Measurements from ENCODE around the gene THSD4. TPM values are rescaled to one million over a fixed set of nuclear protein-coding genes. Genes with fewer than 3 reads are reported as not detected.
"Not testable (repeated sequence)": the region's sequence is repeated elsewhere in the genome, so short reads cannot be mapped to it uniquely, and the experiment has no call there.

The THSD4 gene
- total RNA-seq, 1 donor from 2014 or later, result 2.5 TPM

DNA sequence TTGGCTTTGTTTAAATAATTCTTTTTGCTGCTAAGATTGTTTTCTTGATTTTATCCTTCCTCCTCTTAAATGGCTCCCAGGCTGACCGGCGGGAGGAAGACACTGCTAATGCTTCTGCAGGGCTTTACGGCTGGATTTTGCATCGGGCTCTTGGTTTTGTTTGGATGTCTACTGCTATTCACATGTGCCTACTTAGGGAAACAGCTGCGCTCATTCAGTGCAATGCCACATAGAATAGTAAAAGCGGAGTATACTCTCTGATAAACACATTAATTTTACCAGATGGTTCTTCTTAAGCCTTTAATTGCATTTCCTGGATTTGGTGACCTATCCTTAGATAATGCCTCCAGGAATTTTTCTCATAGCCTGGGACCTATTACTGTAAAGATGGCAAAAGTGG, 146.6 kb downstream of the THSD4 start:
- FAIRE-seq, result no peak
- no peak overlapping the region for H3K27ac Mint-ChIP-seq (ENCODE audit: unreplicated experiment)

DNA sequence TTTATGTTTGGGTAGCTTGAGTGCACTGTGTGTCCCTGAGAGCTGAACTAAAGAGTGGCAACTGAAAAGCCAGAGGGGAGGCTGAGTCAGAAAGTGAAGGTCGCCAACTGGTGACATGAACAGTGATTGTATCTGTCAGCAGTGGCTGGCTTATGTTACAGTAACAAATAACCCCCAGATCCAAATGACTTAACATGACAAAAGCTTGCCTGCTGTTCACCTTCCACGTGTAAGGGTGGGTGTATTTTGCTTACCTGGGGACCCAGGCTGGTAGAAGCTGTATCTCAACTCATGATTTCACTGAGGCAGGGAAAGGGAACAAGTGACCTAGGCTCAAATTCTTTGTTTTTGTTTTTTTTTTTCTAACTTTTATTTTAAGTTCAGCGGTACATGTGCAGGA, 147.3 kb downstream of the THSD4 start:
- Histone ChIP-seq H3K4me3 (ENCODE audit: insufficient read depth, low read depth, low read length) (no peak overlapping the region), H3K9me3 (ENCODE audit: insufficient read depth, low read depth, low read length) (no peaks in the 10 kb centered on the region), H3K4me1 (ENCODE audit: insufficient read depth, low read length) (no peaks in the 10 kb centered on the region), H3K79me2 (ENCODE audit: insufficient read depth, low read length) (no peaks in the 10 kb centered on the region), H3K4me2 (ENCODE audit: low read length) (no peak overlapping the region), H3K27ac (ENCODE audit: low read depth, low read length) (no peak overlapping the region), H4K20me1 (ENCODE audit: insufficient read depth, low read length) (no peaks in the 10 kb centered on the region), H3K9ac (ENCODE audit: low read length) (no peak overlapping the region), H3K27me3 (ENCODE audit: insufficient read depth, low read length) (no peaks in the 10 kb centered on the region), H3K36me3 (ENCODE audit: insufficient read depth, low read length) (no peaks in the 10 kb centered on the region), H2AFZ (ENCODE audit: low read depth, low read length) (no peak overlapping the region)
- H3K4me1 Mint-ChIP-seq (ENCODE audit: low read depth, unreplicated experiment), result no peaks in the 10 kb centered on the region
- peaks cover 3% of the 10 kb centered on the region for H3K27me3 Mint-ChIP-seq (ENCODE audit: low read depth, unreplicated experiment)
- peaks cover 2% of the 10 kb centered on the region for H3K36me3 Mint-ChIP-seq (ENCODE audit: low read depth, unreplicated experiment)
- DNase-seq (ENCODE audit: low read depth) (no peak), FAIRE-seq (no peak)
- TF ChIP-seq, protein P1, sequence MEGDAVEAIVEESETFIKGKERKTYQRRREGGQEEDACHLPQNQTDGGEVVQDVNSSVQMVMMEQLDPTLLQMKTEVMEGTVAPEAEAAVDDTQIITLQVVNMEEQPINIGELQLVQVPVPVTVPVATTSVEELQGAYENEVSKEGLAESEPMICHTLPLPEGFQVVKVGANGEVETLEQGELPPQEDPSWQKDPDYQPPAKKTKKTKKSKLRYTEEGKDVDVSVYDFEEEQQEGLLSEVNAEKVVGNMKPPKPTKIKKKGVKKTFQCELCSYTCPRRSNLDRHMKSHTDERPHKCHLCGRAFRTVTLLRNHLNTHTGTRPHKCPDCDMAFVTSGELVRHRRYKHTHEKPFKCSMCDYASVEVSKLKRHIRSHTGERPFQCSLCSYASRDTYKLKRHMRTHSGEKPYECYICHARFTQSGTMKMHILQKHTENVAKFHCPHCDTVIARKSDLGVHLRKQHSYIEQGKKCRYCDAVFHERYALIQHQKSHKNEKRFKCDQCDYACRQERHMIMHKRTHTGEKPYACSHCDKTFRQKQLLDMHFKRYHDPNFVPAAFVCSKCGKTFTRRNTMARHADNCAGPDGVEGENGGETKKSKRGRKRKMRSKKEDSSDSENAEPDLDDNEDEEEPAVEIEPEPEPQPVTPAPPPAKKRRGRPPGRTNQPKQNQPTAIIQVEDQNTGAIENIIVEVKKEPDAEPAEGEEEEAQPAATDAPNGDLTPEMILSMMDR (IDR thresholded peaks at IDR 0.05; ENCODE audit: insufficient read depth, low read depth, low read length), result no peak
- no peak for TF ChIP-seq EZH2 (IDR thresholded peaks at IDR 0.05; ENCODE audit: insufficient read depth, low read length)
- H3K4me3 Mint-ChIP-seq (ENCODE audit: unreplicated experiment), result no peak overlapping the region
- peaks cover 6% of the 10 kb centered on the region for H3K9me3 Mint-ChIP-seq (ENCODE audit: unreplicated experiment)
- H3K27ac Mint-ChIP-seq (ENCODE audit: unreplicated experiment), result no peak overlapping the region

More for the DNA sequence above, 146.6 kb downstream of the THSD4 start:
- Histone ChIP-seq H4K20me1 (ENCODE audit: insufficient read depth, low read length) (no peaks in the 10 kb centered on the region), H3K9me3 (ENCODE audit: insufficient read depth, low read depth, low read length) (no peaks in the 10 kb centered on the region), H3K4me1 (ENCODE audit: insufficient read depth, low read length) (no peaks in the 10 kb centered on the region), H3K27ac (ENCODE audit: low read depth, low read length) (no peak overlapping the region), H3K36me3 (ENCODE audit: insufficient read depth, low read length) (peaks cover under 1% of the 10 kb centered on the region), H3K27me3 (ENCODE audit: insufficient read depth, low read length) (no peaks in the 10 kb centered on the region), H2AFZ (ENCODE audit: low read depth, low read length) (no peak overlapping the region), H3K4me3 (ENCODE audit: insufficient read depth, low read depth, low read length) (no peak overlapping the region), H3K79me2 (ENCODE audit: insufficient read depth, low read length) (no peaks in the 10 kb centered on the region), H3K4me2 (ENCODE audit: low read length) (no peak overlapping the region), H3K9ac (ENCODE audit: low read length) (no peak overlapping the region)
- Mint-ChIP-seq H3K27me3 (ENCODE audit: low read depth, unreplicated experiment) (peaks cover 7% of the 10 kb centered on the region), H3K4me1 (ENCODE audit: low read depth, unreplicated experiment) (no peaks in the 10 kb centered on the region), H3K4me3 (ENCODE audit: unreplicated experiment) (no peak overlapping the region), H3K36me3 (ENCODE audit: low read depth, unreplicated experiment) (peaks cover 2% of the 10 kb centered on the region), H3K9me3 (ENCODE audit: unreplicated experiment) (peaks cover 5% of the 10 kb centered on the region)
- no peak for DNase-seq (ENCODE audit: low read depth)
- TF ChIP-seq EZH2 (IDR thresholded peaks at IDR 0.05; ENCODE audit: insufficient read depth, low read length), result no peak
- TF ChIP-seq, protein P1 (IDR thresholded peaks at IDR 0.05; ENCODE audit: insufficient read depth, low read depth, low read length), result no peak

DNA sequence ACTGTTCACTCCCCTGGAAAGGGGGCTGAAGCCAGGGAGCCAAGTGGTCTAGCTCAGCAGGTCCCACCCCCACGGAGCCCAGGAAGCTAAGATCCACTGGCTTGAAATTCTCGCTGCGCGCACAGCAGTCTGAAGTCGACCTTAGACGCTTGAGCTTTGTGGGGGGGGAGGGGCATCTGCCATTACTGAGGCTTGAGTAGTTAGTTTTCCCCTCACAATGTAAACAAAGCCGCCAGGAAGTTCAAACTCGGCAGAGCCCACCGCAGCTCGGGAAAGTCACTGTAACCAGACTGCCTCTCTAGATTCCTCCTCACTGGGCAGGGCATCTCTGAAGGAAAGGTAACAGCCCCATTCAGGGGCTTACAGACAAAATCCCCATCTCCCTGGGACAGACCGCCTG, 150.3 kb downstream of the THSD4 start:
- not testable (repeated sequence) for H3K27ac ChIP-seq (ENCODE audit: low read depth, low read length); FAIRE-seq; H3K4me1 ChIP-seq (ENCODE audit: insufficient read depth, low read length); H3K27me3 ChIP-seq (ENCODE audit: insufficient read depth, low read length); H3K9me3 ChIP-seq (ENCODE audit: insufficient read depth, low read depth, low read length); H3K27me3 Mint-ChIP-seq (ENCODE audit: low read depth, unreplicated experiment); H3K27ac Mint-ChIP-seq (ENCODE audit: unreplicated experiment); H3K4me2 ChIP-seq (ENCODE audit: low read length); H3K36me3 ChIP-seq (ENCODE audit: insufficient read depth, low read length); H3K79me2 ChIP-seq (ENCODE audit: insufficient read depth, low read length); DNase-seq (ENCODE audit: low read depth); H3K4me1 Mint-ChIP-seq (ENCODE audit: low read depth, unreplicated experiment); H3K9ac ChIP-seq (ENCODE audit: low read length); H2AFZ ChIP-seq (ENCODE audit: low read depth, low read length); H3K4me3 Mint-ChIP-seq (ENCODE audit: unreplicated experiment); H3K36me3 Mint-ChIP-seq (ENCODE audit: low read depth, unreplicated experiment); H3K4me3 ChIP-seq (ENCODE audit: insufficient read depth, low read depth, low read length); H4K20me1 ChIP-seq (ENCODE audit: insufficient read depth, low read length)
- peaks cover 15% of the 10 kb centered on the region for H3K9me3 Mint-ChIP-seq (ENCODE audit: unreplicated experiment)
